DLD1 (cell line): ENCODE results near the gene GPR158.

ENCODE experiments used
- in situ Hi-C: cut with HindIII; loops from 2 replicates; pipeline ENCODE4 v1.10.0; 2017; ENCODE audit warnings: low sequenced_read_pairs

The GPR158 gene

DNA sequence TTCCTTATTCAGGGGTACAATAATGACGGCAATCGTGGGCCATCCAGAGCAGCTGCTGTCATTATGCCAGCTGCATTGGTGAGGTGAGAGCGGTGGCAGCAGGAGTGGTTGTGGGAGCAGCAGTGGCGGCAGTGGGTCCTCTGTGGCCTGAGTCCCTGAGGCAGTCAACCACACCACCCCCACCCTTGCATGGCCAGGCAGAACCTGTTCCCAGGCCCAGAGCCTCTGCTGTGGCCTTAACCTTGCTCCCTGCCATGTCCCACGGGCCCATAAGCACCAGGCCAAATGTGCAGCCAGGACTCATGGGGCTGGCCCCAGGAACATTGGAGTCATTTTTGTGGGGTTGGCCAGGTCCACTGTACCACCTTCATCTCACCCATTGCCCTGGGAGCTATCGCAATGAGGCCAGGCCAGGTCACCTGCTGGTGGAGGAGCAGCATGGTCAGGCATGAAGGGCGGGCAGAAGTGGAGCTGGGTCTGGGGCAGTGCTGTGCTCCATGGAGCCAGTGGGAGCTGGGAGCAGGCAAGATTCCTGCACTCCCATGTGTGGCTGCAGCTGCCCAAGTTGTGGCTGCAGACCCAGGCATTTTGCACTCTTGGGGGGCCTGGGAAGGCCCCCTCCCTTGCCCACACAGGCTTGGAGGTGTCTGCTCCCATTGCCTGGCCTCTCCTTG, 213.5 kb downstream of the GPR158 start:
- in situ Hi-C loops = no loop called here

DNA sequence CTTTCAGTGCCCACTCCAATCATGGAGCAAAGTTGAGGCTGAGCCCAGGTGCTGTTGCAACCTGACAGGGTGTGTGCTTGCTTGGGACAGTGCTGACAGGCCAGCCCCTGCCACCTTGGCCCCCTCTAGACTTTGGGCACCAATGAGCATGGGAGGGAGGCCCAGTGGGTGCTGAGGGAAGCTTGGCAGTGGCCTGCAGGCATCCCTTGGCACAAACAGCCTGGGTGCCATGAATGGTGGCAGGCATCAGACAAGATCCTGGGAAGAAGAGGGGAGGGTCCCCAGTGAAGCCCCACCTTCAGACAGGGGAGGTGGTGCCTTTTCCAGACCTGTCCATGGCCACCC, 214.0 kb downstream of the GPR158 start:
- in situ Hi-C loops = no loop called here

DNA sequence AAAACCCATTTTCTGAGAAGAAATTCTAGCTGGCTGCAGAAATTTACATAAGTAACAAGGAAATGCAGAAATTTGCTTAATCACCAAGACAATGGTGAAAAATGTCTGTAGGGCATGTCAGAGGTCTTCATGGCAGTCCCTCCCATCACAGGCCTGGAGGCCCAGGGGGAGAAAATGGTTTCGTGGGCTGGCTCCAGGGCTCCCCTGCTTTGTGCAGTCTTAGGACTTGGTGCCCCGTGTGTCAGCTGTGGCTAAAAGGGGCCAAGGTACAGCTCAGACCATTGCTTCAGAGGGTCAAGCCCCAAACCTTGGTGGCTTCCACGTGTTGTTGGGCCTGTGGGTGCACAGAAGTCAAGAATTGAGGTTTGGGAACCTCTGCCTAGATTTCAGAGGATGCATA, 215.9 kb downstream of the GPR158 start:
- in situ Hi-C loops = no loop called here

DNA sequence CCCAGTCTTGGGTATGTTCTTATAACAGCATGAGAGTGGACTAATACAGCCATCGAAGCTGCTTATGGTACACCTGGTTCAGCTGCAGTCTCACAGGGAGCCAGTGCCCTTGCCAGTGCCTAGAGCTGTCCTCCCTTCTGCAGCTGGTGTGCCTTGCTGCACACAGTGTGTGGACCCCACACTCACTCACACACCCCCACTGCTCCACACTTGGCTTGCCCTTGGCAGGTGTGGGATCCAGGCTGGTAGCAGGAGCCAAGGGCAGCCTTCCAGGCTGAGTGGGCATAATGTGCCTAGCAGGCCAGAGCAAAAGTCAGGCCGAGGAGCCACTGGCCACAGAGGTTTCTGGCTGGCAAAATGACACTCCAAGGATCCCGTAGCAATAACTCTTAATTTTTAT, 217.3 kb downstream of the GPR158 start:
- in situ Hi-C loops = no loop called here

DNA sequence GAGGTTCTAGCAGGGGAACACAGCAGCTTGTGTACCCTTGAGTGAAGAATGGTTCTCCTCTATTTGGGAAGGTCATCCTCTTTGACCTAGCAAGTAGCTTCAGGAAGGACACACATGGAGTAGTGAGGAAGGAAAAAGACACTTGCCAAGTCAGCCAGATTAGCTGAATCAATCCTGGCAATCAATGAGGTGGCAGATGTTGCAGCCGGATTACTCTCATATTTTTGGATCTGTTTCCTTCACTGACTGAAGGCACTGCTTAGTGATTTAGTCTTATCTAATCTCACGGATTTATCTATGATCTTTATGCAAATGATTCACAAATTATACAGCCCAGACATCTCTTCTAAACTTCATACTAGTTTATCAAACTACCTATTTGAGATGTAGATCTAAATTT, 218.8 kb downstream of the GPR158 start:
- in situ Hi-C loops = no loop called here

DNA sequence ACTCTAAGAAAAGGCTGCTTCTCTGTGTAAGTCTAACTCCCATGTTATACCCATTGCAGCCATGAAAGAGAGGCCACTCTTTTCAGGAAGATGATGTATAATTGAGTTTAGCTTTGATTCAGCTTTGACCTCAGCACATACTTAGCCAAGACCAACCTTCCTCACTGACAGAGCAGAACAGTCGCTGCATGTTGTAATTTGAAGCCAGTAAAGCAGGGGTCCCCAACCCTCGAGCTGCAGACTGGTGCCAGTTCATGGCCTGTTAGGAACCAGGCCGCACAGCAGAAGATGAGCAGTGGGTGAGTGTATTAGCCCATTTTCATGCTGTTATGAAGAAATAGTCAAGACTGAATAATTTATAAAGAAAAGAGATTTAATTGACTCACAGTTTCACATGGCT, 223.9 kb downstream of the GPR158 start:
- in situ Hi-C loops = no loop called here

DNA sequence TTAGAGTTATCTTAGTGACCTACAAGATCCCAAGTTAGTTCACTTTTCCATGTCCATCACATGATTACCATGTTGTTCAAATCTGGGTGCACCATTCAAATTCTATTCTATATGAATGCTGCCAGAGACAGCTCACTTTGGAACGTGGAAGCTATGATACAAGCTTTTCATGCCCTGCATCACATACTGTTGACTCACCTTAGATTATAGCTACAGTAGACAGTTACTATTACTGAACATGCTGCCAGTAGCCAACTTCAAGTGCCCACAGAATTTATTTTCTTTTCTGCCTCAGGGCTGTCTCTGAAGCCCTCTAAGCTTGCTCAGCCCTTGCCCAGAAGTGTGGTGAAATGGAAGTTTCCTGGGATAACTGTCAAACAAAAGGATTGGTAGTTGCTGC, 231.1 kb downstream of the GPR158 start:
- in situ Hi-C loops = no loop called here

DNA sequence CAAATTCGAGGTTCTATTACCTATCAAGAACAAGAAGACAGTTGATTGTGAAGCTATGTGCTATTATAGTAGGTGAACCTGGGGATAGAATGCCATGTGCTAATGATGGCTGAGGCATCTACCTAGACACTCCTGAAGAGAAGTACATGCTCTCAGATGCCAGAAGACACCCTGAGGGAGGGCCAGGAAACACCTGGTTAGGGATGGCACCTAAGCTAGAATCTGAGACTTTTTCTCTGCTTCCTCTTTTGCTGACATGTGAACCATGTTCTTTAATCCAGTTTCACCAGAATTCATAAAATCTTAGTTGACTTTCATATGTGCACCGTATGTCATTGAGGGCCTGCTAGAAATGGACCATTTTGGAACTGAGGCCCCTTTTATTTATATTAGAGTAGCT, 242.8 kb downstream of the GPR158 start:
- in situ Hi-C loops = no loop called here

DNA sequence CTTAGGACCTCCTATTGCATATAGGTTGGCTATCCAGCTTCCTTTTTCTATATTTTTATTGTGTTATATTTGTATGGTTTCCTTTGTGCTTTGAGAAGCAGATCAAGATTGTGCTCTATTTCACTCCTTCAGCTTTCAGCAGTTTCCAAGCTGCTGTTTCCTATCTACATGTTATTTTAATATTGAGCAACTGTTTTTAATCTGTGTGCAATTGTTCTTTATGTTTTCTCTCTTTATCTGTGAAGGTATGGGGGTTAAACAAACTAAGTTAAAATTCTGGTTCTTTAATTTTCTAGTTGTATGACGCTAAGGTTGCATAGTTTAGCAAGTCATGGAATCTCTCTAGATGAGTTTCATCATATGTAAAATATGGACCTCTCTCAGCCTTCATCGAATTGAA, 251.0 kb downstream of the GPR158 start:
- in situ Hi-C loops = no loop called here

DNA sequence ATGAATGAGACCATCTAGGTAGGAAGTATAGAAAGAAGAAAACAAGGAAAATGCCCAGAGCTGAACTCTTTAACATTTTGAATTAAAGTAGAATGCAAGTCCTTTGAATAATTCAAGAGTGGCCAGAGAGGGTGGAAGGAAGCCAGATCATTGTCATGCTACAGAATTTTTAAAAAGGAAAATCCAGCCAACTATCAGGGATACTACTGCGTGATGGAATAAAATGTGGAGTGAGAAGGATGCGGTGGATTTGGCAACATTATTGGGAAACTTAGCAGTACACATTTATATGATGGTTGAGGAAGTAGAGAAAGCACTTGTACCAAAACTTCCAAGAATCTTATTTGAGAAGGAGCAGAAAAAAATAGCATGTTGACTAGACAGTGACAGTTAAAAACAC, 261.6 kb downstream of the GPR158 start:
- in situ Hi-C loops = no loop called here

DNA sequence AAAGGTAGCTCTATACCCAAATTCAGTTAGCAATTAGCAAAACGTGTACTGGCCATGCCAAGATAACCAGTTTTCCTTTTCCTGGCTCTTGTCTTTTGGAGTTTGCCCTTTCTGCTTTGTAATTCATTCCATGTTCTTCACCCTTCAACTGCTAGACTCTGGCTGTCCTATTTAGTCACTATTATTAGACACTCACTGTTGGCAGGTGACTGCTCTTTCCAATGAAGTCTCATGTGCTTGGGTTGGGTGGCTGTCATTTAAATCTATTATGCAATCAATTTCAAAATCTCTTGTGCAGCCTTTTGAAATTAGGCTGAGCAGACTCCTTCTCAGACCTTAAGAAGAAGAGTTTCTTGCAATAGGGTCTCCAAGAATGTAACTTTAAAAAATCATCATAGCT, 266.5 kb downstream of the GPR158 start:
- in situ Hi-C loops = no loop called here

DNA sequence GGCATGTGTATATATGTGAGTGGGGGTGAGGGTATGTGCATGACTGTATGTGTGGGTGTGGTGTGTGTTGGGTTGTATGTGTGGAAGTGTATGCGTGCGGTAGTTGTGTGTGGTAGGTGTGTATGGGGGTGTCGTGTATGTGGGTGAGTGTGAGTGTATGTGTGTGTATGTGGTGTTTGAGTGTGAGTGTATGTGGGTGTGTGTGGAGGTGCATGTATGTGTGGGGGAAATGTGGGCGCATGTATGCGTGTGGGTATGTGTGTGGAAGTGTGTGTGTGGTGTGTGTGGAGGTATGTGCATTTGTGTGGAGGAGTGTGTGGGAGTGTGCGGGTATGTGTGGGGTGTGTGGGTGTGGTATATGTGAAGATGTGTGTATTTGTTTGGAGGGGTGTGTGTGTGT, 269.5 kb downstream of the GPR158 start:
- in situ Hi-C loops = no loop called here

DNA sequence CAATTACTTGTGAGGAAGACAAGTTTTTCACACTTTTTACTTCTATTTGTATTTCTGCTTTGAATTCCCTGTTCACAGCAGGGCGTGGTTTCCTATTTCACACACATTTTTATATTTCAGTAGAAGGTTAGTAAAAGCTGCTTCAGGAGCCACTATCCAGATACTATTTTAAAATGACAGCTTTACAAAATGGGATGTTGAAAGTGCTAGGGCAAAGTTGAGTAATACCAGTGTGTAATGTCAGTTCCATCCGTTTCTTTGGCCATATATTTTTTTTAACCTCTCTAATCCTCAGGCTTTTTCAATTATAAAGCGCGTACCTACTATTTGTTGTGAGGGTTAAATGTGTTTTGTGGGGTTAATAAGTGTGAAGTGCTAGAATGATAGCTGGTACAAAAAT, 276.6 kb downstream of the GPR158 start:
- in situ Hi-C loops = no loop called here

DNA sequence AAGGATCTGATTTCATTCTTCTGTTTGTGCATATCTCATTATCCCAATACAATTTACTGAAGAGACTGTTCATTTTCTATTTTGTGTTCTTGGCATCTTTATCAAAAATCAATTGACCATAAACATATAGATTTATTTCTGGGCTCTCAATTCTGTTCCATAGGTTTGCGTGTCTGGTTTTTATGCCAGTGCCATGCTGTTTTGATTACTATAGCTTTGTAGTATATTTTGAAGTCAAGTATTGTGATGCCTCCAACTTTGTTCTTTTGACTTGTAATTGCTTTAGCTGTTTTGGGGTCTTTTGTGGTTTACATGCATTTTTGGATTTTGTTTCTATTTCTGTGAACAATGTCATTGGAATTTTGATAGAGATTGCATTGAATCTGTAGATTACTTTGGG, 278.8 kb downstream of the GPR158 start:
- in situ Hi-C loops = no loop called here

DNA sequence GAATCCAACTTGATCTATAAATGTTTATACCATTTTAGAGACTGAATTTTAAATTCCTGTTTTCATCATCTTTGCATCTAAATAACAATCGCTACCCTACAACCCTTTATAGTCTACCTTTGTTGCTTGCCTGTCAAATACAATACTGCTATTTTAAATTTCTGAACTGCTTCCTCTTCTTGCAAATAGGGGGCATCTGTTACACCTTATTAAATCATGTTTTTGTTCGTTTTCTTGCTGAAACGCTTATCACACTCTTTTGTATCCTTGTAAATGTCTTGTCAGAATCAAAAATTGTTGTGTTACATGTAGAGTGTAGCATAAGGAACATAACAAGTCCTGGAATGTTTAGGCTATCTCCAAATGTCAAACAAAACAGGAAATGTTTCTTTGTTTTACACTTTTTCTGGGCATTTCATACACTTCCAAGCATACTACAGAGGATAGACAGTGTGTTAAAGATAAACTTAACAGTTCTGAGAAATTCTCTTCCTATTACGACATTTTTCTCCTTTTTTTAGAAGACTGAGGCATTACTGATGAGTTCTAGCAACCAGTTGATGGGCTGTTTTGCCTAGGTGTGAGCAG, 281.3 kb downstream of the GPR158 start:
- in situ Hi-C loops = no loop called here

DNA sequence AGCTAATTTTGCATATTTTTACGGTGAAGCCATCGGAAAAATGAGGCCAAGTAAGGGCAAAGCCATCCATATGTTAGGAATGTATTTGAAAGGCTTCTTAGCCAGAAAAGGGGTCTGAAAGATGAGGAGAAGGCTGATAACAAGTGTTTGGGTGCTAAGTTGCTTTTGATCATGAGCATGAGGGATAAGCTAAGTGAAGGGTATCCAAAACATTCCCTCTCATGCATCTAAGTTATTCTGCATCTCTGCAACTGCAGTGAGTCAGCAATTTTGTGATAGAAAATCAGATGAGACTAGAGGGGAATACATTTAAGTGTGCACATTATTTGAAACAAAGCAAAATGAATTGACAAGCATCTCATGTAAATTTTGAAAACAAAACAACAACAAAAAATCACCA, 282.8 kb downstream of the GPR158 start:
- in situ Hi-C loops = no loop called here

DNA sequence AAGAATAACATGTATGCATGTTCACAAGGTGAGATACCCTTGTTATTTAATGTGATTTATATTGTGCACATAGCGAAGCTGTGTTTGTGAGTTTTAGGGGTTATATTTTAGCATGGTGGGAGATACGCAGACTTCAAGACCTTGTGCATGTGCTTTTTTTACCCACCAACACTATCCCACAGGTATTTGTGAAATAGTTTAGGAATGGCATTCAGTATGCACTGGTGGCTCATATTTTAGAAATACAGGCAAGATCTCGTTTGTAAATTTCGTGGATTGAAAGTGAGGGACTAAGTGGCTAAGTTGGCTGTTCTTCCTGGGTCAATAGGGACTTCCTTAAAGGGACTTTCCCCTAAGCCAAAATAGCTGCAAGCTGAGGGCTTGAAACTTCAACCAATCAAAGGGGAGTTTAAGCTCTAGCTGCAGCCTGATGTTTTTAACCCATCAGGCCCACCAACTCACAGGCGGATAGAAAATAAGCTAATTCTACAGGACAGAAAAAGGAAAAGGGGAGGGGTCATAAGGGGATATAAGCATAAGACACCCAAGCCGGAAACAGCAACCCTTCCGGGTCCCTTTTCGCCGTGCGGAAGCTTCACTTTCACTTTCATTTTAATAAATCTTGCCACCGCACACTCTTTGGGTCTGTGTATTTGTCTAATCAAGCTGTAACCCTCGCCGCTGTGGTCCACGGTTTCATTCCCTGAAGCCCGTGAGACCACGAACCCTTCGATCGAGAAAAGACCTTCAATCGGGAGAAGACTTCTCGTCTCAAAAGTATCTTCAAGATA, 291.0 kb downstream of the GPR158 start:
- in situ Hi-C loops = no loop called here

DNA sequence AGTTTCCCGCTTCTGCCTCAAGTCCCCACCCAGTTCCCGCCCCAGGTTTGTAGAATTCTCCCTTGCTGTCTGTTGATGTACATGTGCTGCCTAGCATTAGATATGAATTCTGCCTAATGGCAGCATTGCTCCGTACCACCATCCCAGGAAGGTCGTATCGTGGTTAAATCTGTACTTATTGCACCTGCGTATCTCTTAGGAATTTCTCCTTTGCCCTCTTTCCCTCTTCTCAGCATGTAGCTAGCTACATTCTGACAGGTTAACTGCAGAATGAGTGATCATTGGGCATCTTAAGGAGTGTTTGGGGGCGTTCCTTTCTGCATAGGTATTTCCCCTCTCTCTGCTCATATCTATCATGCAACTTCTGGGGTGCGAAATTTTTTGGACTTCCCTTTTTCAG, 293.1 kb downstream of the GPR158 start:
- in situ Hi-C loops = no loop called here

DNA sequence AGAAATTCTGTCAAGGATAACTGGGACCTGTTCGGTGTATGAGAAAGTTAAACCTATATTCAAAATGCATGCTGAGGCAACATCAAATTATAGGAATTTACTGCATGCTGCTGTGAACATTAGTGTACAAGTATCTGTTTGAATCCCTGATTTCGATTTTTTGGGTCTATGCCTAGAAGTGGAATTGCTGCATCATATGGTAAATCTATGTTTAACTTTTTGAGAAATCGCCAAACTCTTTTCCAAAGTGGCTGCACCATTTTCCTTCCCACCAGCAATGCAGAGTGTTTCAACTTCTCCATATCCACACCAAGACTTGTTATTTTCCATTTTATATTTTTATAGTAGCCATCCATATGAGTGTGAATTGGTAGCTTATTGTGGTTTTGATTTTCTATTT, 306.7 kb downstream of the GPR158 start:
- in situ Hi-C loops = no loop called here

DNA sequence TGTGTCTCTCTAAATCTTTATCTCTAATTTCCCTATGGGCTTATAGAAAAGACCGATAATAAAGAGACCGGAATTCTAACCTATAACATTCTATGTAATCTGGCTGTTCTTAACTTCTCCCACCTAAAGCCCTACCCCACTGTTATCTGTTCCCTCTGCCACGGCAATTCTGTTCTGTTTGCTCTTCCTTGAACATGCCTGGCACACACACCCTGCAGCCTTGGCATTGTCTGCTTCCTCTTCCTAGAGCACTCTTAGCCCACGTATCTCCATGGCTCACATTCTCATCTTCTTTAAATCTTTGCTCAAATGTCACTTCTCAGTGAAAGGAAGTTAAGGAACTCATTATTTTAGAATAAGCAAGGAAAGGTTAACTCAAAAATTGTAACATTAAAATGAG, 309.2 kb downstream of the GPR158 start:
- in situ Hi-C loops = no loop called here

DNA sequence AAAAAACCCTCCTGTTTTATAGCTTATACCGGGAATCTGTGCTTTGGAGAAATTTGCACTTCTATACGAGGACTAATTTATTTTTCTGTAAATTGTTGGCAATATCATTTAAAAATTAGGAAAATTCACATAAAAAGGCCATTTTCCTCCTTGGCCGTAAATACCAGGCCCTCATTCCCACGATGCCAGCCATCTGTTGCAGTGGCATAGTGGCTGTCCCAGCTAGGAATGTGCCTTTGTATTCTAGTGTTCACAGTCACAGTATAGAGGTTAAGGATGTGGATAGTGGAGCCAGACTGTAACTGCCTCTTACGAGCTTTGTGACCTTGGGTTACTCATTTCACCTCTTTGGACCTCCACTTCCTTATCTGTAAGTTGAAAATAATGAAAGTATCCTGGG, 312.5 kb downstream of the GPR158 start:
- in situ Hi-C loops = no loop called here

DNA sequence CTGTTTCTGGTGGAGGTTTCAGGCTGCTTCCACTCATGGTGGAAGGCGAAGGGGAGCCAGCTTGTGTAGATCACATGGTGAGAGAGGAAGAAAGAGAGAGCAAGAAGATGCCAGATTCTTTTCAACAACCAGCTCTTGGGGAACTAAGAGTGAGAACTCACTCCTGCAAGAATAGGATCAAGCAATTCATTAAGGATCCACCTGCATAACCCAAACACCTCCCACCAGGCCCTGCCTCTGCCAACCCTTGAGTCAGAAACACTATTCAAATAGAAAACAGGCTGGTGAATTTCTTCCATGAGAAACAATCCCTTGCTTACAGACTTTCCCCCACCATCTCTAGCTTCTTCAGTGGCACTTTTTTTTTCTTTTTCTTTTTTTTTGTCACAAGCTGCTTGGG, 317.2 kb downstream of the GPR158 start:
- in situ Hi-C loops = no loop called here
